Measurements from ENCODE around the gene TAX1BP1.

DNA sequence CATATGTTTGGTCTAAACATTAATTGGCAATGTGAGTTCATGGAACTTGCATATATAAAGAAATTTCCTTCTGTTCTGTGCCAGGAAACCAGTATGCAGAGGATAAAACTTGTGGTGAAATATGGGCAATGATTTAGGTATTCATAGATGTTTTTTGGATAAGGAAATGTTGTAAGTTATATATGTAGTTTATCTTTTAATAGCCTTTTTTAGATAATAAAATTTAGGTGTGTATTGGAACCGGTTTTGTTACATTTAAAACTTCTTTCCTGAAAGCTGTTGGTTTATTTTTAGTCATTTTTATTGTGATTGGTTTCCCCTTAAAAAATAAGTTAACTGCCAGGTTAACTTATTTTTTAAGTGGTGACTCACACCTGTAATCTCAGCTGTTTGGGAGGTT is 22.1 kb downstream of the TAX1BP1 start:
- no peak for TF ChIP-seq CTCF (IDR thresholded peaks at IDR 0.05)
- TF ChIP-seq, protein P1, sequence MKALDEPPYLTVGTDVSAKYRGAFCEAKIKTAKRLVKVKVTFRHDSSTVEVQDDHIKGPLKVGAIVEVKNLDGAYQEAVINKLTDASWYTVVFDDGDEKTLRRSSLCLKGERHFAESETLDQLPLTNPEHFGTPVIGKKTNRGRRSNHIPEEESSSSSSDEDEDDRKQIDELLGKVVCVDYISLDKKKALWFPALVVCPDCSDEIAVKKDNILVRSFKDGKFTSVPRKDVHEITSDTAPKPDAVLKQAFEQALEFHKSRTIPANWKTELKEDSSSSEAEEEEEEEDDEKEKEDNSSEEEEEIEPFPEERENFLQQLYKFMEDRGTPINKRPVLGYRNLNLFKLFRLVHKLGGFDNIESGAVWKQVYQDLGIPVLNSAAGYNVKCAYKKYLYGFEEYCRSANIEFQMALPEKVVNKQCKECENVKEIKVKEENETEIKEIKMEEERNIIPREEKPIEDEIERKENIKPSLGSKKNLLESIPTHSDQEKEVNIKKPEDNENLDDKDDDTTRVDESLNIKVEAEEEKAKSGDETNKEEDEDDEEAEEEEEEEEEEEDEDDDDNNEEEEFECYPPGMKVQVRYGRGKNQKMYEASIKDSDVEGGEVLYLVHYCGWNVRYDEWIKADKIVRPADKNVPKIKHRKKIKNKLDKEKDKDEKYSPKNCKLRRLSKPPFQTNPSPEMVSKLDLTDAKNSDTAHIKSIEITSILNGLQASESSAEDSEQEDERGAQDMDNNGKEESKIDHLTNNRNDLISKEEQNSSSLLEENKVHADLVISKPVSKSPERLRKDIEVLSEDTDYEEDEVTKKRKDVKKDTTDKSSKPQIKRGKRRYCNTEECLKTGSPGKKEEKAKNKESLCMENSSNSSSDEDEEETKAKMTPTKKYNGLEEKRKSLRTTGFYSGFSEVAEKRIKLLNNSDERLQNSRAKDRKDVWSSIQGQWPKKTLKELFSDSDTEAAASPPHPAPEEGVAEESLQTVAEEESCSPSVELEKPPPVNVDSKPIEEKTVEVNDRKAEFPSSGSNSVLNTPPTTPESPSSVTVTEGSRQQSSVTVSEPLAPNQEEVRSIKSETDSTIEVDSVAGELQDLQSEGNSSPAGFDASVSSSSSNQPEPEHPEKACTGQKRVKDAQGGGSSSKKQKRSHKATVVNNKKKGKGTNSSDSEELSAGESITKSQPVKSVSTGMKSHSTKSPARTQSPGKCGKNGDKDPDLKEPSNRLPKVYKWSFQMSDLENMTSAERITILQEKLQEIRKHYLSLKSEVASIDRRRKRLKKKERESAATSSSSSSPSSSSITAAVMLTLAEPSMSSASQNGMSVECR (CRISPR knock-in tag; IDR thresholded peaks at IDR 0.05; ENCODE audit: borderline replicate concordance): no peak
- TF ChIP-seq ZBTB43 (CRISPR knock-in tag; IDR thresholded peaks at IDR 0.05): no peak
- TF ChIP-seq, protein P2, sequence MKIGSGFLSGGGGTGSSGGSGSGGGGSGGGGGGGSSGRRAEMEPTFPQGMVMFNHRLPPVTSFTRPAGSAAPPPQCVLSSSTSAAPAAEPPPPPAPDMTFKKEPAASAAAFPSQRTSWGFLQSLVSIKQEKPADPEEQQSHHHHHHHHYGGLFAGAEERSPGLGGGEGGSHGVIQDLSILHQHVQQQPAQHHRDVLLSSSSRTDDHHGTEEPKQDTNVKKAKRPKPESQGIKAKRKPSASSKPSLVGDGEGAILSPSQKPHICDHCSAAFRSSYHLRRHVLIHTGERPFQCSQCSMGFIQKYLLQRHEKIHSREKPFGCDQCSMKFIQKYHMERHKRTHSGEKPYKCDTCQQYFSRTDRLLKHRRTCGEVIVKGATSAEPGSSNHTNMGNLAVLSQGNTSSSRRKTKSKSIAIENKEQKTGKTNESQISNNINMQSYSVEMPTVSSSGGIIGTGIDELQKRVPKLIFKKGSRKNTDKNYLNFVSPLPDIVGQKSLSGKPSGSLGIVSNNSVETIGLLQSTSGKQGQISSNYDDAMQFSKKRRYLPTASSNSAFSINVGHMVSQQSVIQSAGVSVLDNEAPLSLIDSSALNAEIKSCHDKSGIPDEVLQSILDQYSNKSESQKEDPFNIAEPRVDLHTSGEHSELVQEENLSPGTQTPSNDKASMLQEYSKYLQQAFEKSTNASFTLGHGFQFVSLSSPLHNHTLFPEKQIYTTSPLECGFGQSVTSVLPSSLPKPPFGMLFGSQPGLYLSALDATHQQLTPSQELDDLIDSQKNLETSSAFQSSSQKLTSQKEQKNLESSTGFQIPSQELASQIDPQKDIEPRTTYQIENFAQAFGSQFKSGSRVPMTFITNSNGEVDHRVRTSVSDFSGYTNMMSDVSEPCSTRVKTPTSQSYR (CRISPR knock-in tag; IDR thresholded peaks at IDR 0.05): no peak
- TF ChIP-seq, protein P3, sequence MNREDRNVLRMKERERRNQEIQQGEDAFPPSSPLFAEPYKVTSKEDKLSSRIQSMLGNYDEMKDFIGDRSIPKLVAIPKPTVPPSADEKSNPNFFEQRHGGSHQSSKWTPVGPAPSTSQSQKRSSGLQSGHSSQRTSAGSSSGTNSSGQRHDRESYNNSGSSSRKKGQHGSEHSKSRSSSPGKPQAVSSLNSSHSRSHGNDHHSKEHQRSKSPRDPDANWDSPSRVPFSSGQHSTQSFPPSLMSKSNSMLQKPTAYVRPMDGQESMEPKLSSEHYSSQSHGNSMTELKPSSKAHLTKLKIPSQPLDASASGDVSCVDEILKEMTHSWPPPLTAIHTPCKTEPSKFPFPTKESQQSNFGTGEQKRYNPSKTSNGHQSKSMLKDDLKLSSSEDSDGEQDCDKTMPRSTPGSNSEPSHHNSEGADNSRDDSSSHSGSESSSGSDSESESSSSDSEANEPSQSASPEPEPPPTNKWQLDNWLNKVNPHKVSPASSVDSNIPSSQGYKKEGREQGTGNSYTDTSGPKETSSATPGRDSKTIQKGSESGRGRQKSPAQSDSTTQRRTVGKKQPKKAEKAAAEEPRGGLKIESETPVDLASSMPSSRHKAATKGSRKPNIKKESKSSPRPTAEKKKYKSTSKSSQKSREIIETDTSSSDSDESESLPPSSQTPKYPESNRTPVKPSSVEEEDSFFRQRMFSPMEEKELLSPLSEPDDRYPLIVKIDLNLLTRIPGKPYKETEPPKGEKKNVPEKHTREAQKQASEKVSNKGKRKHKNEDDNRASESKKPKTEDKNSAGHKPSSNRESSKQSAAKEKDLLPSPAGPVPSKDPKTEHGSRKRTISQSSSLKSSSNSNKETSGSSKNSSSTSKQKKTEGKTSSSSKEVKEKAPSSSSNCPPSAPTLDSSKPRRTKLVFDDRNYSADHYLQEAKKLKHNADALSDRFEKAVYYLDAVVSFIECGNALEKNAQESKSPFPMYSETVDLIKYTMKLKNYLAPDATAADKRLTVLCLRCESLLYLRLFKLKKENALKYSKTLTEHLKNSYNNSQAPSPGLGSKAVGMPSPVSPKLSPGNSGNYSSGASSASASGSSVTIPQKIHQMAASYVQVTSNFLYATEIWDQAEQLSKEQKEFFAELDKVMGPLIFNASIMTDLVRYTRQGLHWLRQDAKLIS (CRISPR knock-in tag; IDR thresholded peaks at IDR 0.05; ENCODE audit: borderline replicate concordance): no peak
- TF ChIP-seq, protein P4, sequence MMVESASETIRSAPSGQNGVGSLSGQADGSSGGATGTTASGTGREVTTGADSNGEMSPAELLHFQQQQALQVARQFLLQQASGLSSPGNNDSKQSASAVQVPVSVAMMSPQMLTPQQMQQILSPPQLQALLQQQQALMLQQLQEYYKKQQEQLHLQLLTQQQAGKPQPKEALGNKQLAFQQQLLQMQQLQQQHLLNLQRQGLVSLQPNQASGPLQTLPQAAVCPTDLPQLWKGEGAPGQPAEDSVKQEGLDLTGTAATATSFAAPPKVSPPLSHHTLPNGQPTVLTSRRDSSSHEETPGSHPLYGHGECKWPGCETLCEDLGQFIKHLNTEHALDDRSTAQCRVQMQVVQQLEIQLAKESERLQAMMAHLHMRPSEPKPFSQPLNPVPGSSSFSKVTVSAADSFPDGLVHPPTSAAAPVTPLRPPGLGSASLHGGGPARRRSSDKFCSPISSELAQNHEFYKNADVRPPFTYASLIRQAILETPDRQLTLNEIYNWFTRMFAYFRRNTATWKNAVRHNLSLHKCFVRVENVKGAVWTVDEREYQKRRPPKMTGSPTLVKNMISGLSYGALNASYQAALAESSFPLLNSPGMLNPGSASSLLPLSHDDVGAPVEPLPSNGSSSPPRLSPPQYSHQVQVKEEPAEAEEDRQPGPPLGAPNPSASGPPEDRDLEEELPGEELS (CRISPR knock-in tag; IDR thresholded peaks at IDR 0.05): no peak
- TF ChIP-seq, protein P5, sequence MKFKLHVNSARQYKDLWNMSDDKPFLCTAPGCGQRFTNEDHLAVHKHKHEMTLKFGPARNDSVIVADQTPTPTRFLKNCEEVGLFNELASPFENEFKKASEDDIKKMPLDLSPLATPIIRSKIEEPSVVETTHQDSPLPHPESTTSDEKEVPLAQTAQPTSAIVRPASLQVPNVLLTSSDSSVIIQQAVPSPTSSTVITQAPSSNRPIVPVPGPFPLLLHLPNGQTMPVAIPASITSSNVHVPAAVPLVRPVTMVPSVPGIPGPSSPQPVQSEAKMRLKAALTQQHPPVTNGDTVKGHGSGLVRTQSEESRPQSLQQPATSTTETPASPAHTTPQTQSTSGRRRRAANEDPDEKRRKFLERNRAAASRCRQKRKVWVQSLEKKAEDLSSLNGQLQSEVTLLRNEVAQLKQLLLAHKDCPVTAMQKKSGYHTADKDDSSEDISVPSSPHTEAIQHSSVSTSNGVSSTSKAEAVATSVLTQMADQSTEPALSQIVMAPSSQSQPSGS (CRISPR knock-in tag; IDR thresholded peaks at IDR 0.05; ENCODE audit: borderline replicate concordance, low read depth): no peak
- TF ChIP-seq ESRRA (CRISPR knock-in tag; IDR thresholded peaks at IDR 0.05; ENCODE audit: borderline replicate concordance): no peak
- no peak for TF ChIP-seq USF1 (CRISPR knock-in tag; IDR thresholded peaks at IDR 0.05)
- no peak for TF ChIP-seq USF2 (CRISPR knock-in tag; IDR thresholded peaks at IDR 0.05)
